DND-41 (cell line): ENCODE results near the gene SCYGR3.

Experiments used
- ATAC-seq: fragments of 200-7000 bp; cut with Tn5 transposase; 3 replicates; pipeline ENCODE4 v1.9.1; 2021; ENCODE audit warnings: low read depth; ENCODE audit not compliant: insufficient read depth
- DNase-seq: peaks from one replicate; pipeline ENCODE4 v3.0.0-alpha.2; 2020
- H2AFZ ChIP-seq: 2 replicates; pipeline ENCODE4 v1.6.0; 2012; ENCODE audit warnings: low read depth, low read length
- H3K27ac ChIP-seq: 2 replicates; pipeline ENCODE4 v1.5.1; 2012; ENCODE audit warnings: low read length, inconsistent platforms
- H3K27me3 ChIP-seq: fragments of 200-600 bp; sonication (generic); 2 replicates; pipeline ENCODE4 v1.6.0; 2012; ENCODE audit warnings: low read length, mild to moderate bottlenecking, inconsistent platforms; ENCODE audit not compliant: insufficient read depth, poor library complexity
- H3K36me3 ChIP-seq: 2 replicates; pipeline ENCODE4 v1.5.1; 2012; ENCODE audit warnings: low read length, inconsistent platforms; ENCODE audit not compliant: insufficient read depth
- H3K4me1 ChIP-seq: 2 replicates; pipeline ENCODE4 v1.5.1; 2012; ENCODE audit warnings: mild to moderate bottlenecking, low read length; ENCODE audit not compliant: insufficient read depth
- H3K4me2 ChIP-seq: 2 replicates; pipeline ENCODE4 v1.6.0; 2012; ENCODE audit warnings: mild to moderate bottlenecking, moderate library complexity, low read length, inconsistent platforms; ENCODE audit not compliant: insufficient read depth
- H3K4me3 ChIP-seq, 2 experiments: fragments of 200-600 bp in 1 of 2; shearing (Covaris generic) in 1 of 2; 2 replicates each; pipeline ENCODE4 v1.5.1; 2012 to 2016; ENCODE audit warnings: inconsistent platforms in 2 of 2, low read length in 2 of 2, mild to moderate bottlenecking in 2 of 2, low read depth in 1 of 2, moderate library complexity in 1 of 2
- H3K79me2 ChIP-seq: 2 replicates; pipeline ENCODE4 v1.6.0; 2012; ENCODE audit warnings: low read length, inconsistent platforms; ENCODE audit not compliant: insufficient read depth
- H3K9ac ChIP-seq: 2 replicates; pipeline ENCODE4 v1.6.0; 2012; ENCODE audit warnings: low read depth, mild to moderate bottlenecking, inconsistent platforms, low read length, moderate library complexity
- H3K9me3 ChIP-seq: 2 replicates; pipeline ENCODE4 v1.5.1; 2012; ENCODE audit warnings: low read length, moderate library complexity, mild to moderate bottlenecking, inconsistent platforms; ENCODE audit not compliant: insufficient read depth, severe bottlenecking
- H4K20me1 ChIP-seq: 2 replicates; pipeline ENCODE4 v1.6.0; 2012; ENCODE audit warnings: low read length; ENCODE audit not compliant: insufficient read depth
- CTCF ChIP-seq: IDR thresholded peaks from 2 replicates; pipeline ENCODE4 v1.5.1; 2012; ENCODE audit warnings: borderline replicate concordance, low read length, moderate library complexity, mild to moderate bottlenecking; ENCODE audit not compliant: poor library complexity, severe bottlenecking; ENCODE audit errors: extremely low read depth
- EZH2 ChIP-seq: IDR thresholded peaks from 3 replicates; pipeline ENCODE4 v1.6.1; 2012; ENCODE audit warnings: borderline replicate concordance, low read depth, mild to moderate bottlenecking, moderate library complexity, low read length, inconsistent platforms; ENCODE audit not compliant: severe bottlenecking

SCYGR3 gene

GRCh38 chr2:227570615-227571014 is 44.0 kb downstream of the SCYGR3 start:
- H3K4me2 ChIP-seq = no peak overlapping the region
- no peaks in the 10 kb centered on the region for H3K36me3 ChIP-seq
- DNase-seq (no peak), ATAC-seq (no peak)
- H4K20me1 ChIP-seq = 0 out of 2 replicates have a peak, but pooled peaks cover 2% of the 10 kb centered on the region
- no peaks in the 10 kb centered on the region for H3K79me2 ChIP-seq
- H3K27me3 ChIP-seq = no peaks in the 10 kb centered on the region
- no peak overlapping the region for H3K4me3 ChIP-seq
- no peak overlapping the region for H3K27ac ChIP-seq
- no peaks in the 10 kb centered on the region for H3K4me1 ChIP-seq
- TF ChIP-seq EZH2 = no peak
- TF ChIP-seq CTCF = no peak
- no peak overlapping the region for H2AFZ ChIP-seq
- H3K9me3 ChIP-seq = no peaks in the 10 kb centered on the region
- H3K9ac ChIP-seq = no peak overlapping the region

GRCh38 chr2:227568852-227569169 is 45.8 kb downstream of the SCYGR3 start:
- Histone ChIP-seq H3K36me3 (no peaks in the 10 kb centered on the region; the same call in 1 of the 2 replicates), H3K9ac (no peak overlapping the region), H3K4me3 (no peak overlapping the region), H3K4me2 (no peak overlapping the region), H3K9me3 (no peaks in the 10 kb centered on the region), H2AFZ (no peak overlapping the region), H3K27ac (no peak overlapping the region), H4K20me1 (peaks cover 2% of the 10 kb centered on the region; the same call in 1 of the 2 replicates), H3K27me3 (no peaks in the 10 kb centered on the region), H3K79me2 (no peaks in the 10 kb centered on the region), H3K4me1 (no peaks in the 10 kb centered on the region)
- TF ChIP-seq CTCF = no peak
- no peak for TF ChIP-seq EZH2
- DNase-seq = no peak
- no peak for ATAC-seq

GRCh38 chr2:227566012-227566411 is 48.6 kb downstream of the SCYGR3 start:
- Histone ChIP-seq H3K4me2 (no peak overlapping the region), H3K79me2 (no peaks in the 10 kb centered on the region), H2AFZ (no peak overlapping the region), H3K4me3 (no peak overlapping the region), H3K9ac (no peak overlapping the region), H3K4me1 (no peaks in the 10 kb centered on the region), H3K36me3 (no peaks in the 10 kb centered on the region; the same call in 1 of the 2 replicates), H3K27ac (no peak overlapping the region), H3K27me3 (no peaks in the 10 kb centered on the region), H3K9me3 (no peaks in the 10 kb centered on the region), H4K20me1 (peaks cover 2% of the 10 kb centered on the region; the same call in 1 of the 2 replicates)
- TF ChIP-seq EZH2 (no peak), CTCF (no peak)
- ATAC-seq (no peak), DNase-seq (no peak)

- ATAC-seq = no peak
- H3K9me3 ChIP-seq = no peaks in the 10 kb centered on the region
These were observed 49.6 kb downstream of the SCYGR3 start for GRCh38 chr2:227565080-227565479.

More at GRCh38 chr2:227565080-227565479, 49.6 kb downstream of the SCYGR3 start:
- Histone ChIP-seq H4K20me1 (no peaks in the 10 kb centered on the region; the same call in 1 of the 2 replicates), H3K9ac (no peak overlapping the region), H3K4me2 (no peak overlapping the region), H3K27me3 (no peaks in the 10 kb centered on the region), H3K4me3 (no peak overlapping the region), H2AFZ (no peak overlapping the region), H3K4me1 (no peaks in the 10 kb centered on the region), H3K79me2 (no peaks in the 10 kb centered on the region), H3K27ac (no peak overlapping the region), H3K36me3 (no peaks in the 10 kb centered on the region; the same call in 1 of the 2 replicates)
- TF ChIP-seq EZH2 = no peak
- TF ChIP-seq CTCF = no peak
- no peak for DNase-seq
